K562 (cell line): ENCODE measurements around the gene BAIAP2L2. TPM values are rescaled to one million over a fixed set of nuclear protein-coding genes. Genes with fewer than 3 reads are reported as not detected.

ENCODE experiments used
- ATF7 ChIP-seq: fragments of 450-650 bp; IDR thresholded peaks from 2 replicates; pipeline ENCODE4 v1.7.1; 2014; ENCODE audit warnings: mild to moderate bottlenecking, moderate library complexity
- CREM ChIP-seq: IDR thresholded peaks from 2 replicates; pipeline ENCODE4 v1.6.1; 2014; ENCODE audit warnings: antibody characterized with exemption, low read depth
- CSDE1 ChIP-seq, 2 experiments: fragments of 450-650 bp; IDR thresholded peaks; 2 replicates each; pipeline ENCODE4 v1.6.1; 2016; ENCODE audit warnings: mild to moderate bottlenecking in 1 of 2
- CXXC5 ChIP-seq: fragments of 250-450 bp; sonication (Bioruptor Pico); IDR thresholded peaks from 2 replicates; pipeline ENCODE4 v1.8.0; 2022; ENCODE audit warnings: inconsistent platforms, mild to moderate bottlenecking, moderate library complexity
- DIDO1 ChIP-seq: fragments of 450-650 bp; IDR thresholded peaks from 2 replicates; pipeline ENCODE4 v1.6.1; 2016; ENCODE audit warnings: low read depth, missing biosample characterization, missing genetic modification characterization
- HDAC2 ChIP-seq: fragments of 450-650 bp; IDR thresholded peaks from 2 replicates; pipeline ENCODE4 v1.6.1; 2016; ENCODE audit warnings: mild to moderate bottlenecking
- MTA3 ChIP-seq: fragments of 450-650 bp; formaldehyde crosslinking; IDR thresholded peaks from 2 replicates; pipeline ENCODE4 v1.6.1; 2017; ENCODE audit warnings: mild to moderate bottlenecking, borderline replicate concordance
- POLR2G ChIP-seq: fragments of 200-400 bp; formaldehyde crosslinking; IDR thresholded peaks from 2 replicates; pipeline ENCODE4 v1.6.1; 2017; ENCODE audit warnings: low read depth, mild to moderate bottlenecking, antibody characterized with exemption, low read length, moderate library complexity
- RBM22 ChIP-seq: fragments of 200-400 bp; formaldehyde crosslinking; IDR thresholded peaks from 2 replicates; pipeline ENCODE4 v1.6.1; 2018; ENCODE audit warnings: low read length, low read depth; ENCODE audit not compliant: poor library complexity, severe bottlenecking
- RFX1 ChIP-seq: fragments of 450-650 bp; IDR thresholded peaks from 2 replicates; pipeline ENCODE4 v1.6.1; 2016; ENCODE audit warnings: mild to moderate bottlenecking, moderate library complexity
- SIX5 ChIP-seq, 2 experiments: IDR thresholded peaks; 2 replicates each; pipeline ENCODE4 v1.6.1; 2011; ENCODE audit warnings: low read length in 2 of 2, borderline replicate concordance in 1 of 2, low read depth in 1 of 2, mild to moderate bottlenecking in 1 of 2, moderate library complexity in 1 of 2; ENCODE audit not compliant: insufficient read depth in 1 of 2
- ZBTB1 ChIP-seq: sonication (generic); formaldehyde crosslinking; IDR thresholded peaks from 2 replicates; pipeline ENCODE4 v1.8.1; 2023; ENCODE audit warnings: missing genetic modification reagents, low read depth, mild to moderate bottlenecking, borderline replicate concordance
- ZNF311 ChIP-seq: fragments of 250-450 bp; sonication (Bioruptor Pico); IDR thresholded peaks from 2 replicates; pipeline ENCODE4 v1.4.0; 2020; ENCODE audit warnings: mild to moderate bottlenecking, moderate library complexity
- polyA plus RNA-seq, 8 experiments: library from polyadenylated mRNA; depleted of rRNA in 4 of 8; stranded (reverse) in 5 of 8; unstranded in 3 of 8; fragments of >200 nt; fragmentation: Nextera tagmentation in 2 of 8; fragmentation: Illumina TruSeq in 1 of 8; extraction: Ambion mirVana in 2 of 8; extraction: Trizol in 1 of 8; gene quantifications; 2 replicates each; pipeline versions ENCODE4 v1.2.1 to v1.2.3, GENCODE V29; 2011 to 2014; ENCODE audit warnings: inconsistent platforms in 1 of 8, missing spikeins in 1 of 8
- total RNA-seq, 7 experiments: library from RNA; depleted of rRNA in 6 of 7; stranded (reverse); fragments of >200 nt in 6 of 7; fragmentation: Illumina TruSeq in 2 of 7; extraction: Trizol in 2 of 7; gene quantifications; 2 replicates each; pipeline versions ENCODE4 v1.2.1 to v1.2.3, GENCODE V29; 2011 to 2021; ENCODE audit warnings: low replicate concordance in 1 of 7
- TF ChIP-seq, protein P1 (sequence below): fragments of 250-450 bp; sonication (Bioruptor Pico); IDR thresholded peaks from 2 replicates; pipeline ENCODE4 v1.8.0; 2022; ENCODE audit warnings: moderate library complexity, mild to moderate bottlenecking, inconsistent platforms
- TF ChIP-seq, protein P2 (sequence below), 2 experiments: fragments of 450-650 bp in 1 of 2; IDR thresholded peaks; 2 replicates each; pipeline ENCODE4 v1.6.1; 2011 to 2017; ENCODE audit warnings: low read depth in 2 of 2, antibody characterized with exemption in 1 of 2, borderline replicate concordance in 1 of 2, low read length in 1 of 2, mild to moderate bottlenecking in 1 of 2, mixed read lengths in 1 of 2; ENCODE audit not compliant: control insufficient read depth in 1 of 2
- TF ChIP-seq, protein P3 (sequence below), 2 experiments: IDR thresholded peaks; 2 replicates each; pipeline ENCODE4 v1.6.1; 2011; ENCODE audit warnings: borderline replicate concordance in 1 of 2, control low read depth in 1 of 2, low read depth in 1 of 2, low read length in 1 of 2, mild to moderate bottlenecking in 1 of 2, mixed read lengths in 1 of 2, moderate library complexity in 1 of 2; ENCODE audit not compliant: insufficient read depth in 1 of 2, insufficient read length in 1 of 2, poor library complexity in 1 of 2, severe bottlenecking in 1 of 2; ENCODE audit errors: extremely low read depth in 1 of 2
- TF ChIP-seq, protein P4 (sequence below): fragments of 450-650 bp; IDR thresholded peaks from 2 replicates; pipeline ENCODE4 v1.6.1; 2016

The BAIAP2L2 gene
- total and polyA plus RNA-seq, 9 of the 15 experiments (the other 6 are each of a cell fraction or from before 2014, with no cell fraction given): 0.04 to 0.22 (median 0.07) TPM; not detected in 4

DNA sequence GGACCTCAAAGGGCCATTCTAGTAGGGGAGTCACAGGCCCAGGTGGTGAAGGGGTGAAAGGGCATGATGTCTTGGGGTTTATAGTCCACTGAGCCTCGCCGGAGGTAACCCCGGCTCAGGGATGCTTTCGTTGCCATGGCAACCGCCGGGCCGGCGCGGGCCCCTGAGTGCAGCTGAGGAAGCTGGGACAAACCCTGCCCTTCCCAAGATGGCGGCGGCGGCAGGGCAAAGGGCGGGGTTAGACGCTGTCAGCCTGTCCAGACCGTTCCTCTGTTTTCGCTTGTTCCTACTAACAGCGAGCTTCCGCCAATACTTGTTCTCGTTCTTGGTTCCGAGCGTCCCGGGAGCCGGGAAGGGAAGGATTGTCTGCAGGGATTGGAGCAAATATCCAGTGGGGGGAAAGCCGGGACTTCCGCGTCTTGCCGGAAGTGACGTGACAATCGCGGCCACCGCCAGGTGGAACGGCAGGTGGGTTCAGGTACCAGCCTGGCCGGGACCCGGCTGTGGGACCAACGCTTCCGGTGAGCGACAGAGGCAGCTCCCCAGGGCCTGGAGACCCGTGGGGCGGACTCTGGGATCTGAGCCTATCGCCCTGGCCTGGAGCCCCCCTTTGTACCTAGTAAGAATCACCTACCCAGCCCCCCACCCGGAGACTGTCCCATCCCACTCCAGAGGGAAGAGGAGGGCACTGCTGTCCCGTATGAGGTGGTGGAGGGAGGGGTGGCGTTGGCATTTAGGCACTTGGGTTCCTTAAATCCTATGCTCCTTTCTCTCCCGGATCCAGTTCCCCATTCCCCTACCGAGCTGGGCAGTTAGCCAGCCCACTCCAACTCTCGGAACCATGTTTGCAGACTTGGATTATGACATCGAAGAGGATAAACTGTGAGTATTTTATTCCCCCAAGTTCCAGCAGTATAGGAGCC lies 53.3 kb downstream of the BAIAP2L2 start, which contains the start of gene PICK1 (continued):
- TF ChIP-seq, protein P1, sequence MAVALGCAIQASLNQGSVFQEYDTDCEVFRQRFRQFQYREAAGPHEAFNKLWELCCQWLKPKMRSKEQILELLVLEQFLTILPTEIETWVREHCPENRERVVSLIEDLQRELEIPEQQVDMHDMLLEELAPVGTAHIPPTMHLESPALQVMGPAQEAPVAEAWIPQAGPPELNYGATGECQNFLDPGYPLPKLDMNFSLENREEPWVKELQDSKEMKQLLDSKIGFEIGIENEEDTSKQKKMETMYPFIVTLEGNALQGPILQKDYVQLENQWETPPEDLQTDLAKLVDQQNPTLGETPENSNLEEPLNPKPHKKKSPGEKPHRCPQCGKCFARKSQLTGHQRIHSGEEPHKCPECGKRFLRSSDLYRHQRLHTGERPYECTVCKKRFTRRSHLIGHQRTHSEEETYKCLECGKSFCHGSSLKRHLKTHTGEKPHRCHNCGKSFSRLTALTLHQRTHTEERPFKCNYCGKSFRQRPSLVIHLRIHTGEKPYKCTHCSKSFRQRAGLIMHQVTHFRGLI (CRISPR knock-in tag): no peak
- TF ChIP-seq DIDO1 (tag) (peak; percentile 27; the same call in 1 of the 2 replicates), RBM22 (peak; percentile 41), SIX5 (IDR thresholded peaks at IDR 0.05; ENCODE audit: borderline replicate concordance in 1 of 2, insufficient read depth in 1 of 2, low read depth in 1 of 2, low read length in 2 of 2) (peak in 1 of 2 experiments; percentile 28; a peak in 1 of 4 replicates), HDAC2 (0 out of 2 replicates have a peak, but pooled peaks have one; percentile 73), ZNF311 (CRISPR knock-in tag) (no peak), CXXC5 (CRISPR knock-in tag) (peak; percentile 76), RFX1 (peak; percentile 100), ATF7 (peak; percentile 65; the same call in 1 of the 2 replicates), POLR2G (peak; percentile 76), MTA3 (peak; percentile 44; the same call in 1 of the 2 replicates), CSDE1 (IDR thresholded peaks at IDR 0.05) (peak in 1 of 2 experiments; percentile 95; a peak in 2 of 4 replicates), ZBTB1 (CRISPR knock-in tag) (peak; percentile 55; the same call in 1 of the 2 replicates), CREM (peak; percentile 95)
- TF ChIP-seq, protein P2, sequence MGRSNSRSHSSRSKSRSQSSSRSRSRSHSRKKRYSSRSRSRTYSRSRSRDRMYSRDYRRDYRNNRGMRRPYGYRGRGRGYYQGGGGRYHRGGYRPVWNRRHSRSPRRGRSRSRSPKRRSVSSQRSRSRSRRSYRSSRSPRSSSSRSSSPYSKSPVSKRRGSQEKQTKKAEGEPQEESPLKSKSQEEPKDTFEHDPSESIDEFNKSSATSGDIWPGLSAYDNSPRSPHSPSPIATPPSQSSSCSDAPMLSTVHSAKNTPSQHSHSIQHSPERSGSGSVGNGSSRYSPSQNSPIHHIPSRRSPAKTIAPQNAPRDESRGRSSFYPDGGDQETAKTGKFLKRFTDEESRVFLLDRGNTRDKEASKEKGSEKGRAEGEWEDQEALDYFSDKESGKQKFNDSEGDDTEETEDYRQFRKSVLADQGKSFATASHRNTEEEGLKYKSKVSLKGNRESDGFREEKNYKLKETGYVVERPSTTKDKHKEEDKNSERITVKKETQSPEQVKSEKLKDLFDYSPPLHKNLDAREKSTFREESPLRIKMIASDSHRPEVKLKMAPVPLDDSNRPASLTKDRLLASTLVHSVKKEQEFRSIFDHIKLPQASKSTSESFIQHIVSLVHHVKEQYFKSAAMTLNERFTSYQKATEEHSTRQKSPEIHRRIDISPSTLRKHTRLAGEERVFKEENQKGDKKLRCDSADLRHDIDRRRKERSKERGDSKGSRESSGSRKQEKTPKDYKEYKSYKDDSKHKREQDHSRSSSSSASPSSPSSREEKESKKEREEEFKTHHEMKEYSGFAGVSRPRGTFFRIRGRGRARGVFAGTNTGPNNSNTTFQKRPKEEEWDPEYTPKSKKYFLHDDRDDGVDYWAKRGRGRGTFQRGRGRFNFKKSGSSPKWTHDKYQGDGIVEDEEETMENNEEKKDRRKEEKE (IDR thresholded peaks at IDR 0.05; ENCODE audit: borderline replicate concordance in 1 of 2, control insufficient read depth in 1 of 2, low read depth in 2 of 2, low read length in 1 of 2): no peak
- TF ChIP-seq, protein P3, sequence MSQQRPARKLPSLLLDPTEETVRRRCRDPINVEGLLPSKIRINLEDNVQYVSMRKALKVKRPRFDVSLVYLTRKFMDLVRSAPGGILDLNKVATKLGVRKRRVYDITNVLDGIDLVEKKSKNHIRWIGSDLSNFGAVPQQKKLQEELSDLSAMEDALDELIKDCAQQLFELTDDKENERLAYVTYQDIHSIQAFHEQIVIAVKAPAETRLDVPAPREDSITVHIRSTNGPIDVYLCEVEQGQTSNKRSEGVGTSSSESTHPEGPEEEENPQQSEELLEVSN (IDR thresholded peaks at IDR 0.05; ENCODE audit: borderline replicate concordance in 1 of 2, extremely low read depth in 1 of 2, insufficient read depth in 1 of 2, insufficient read length in 1 of 2, low read depth in 1 of 2, low read length in 1 of 2, poor library complexity in 1 of 2, severe bottlenecking in 1 of 2): peak in 1 of 2 experiments; percentile 51
- TF ChIP-seq, protein P4, sequence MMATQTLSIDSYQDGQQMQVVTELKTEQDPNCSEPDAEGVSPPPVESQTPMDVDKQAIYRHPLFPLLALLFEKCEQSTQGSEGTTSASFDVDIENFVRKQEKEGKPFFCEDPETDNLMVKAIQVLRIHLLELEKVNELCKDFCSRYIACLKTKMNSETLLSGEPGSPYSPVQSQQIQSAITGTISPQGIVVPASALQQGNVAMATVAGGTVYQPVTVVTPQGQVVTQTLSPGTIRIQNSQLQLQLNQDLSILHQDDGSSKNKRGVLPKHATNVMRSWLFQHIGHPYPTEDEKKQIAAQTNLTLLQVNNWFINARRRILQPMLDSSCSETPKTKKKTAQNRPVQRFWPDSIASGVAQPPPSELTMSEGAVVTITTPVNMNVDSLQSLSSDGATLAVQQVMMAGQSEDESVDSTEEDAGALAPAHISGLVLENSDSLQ: peak; percentile 62
